Nucleus accumbens (tissue), 56 donors: ENCODE measurements around the gene KPNB1.

Experiments used
- DNase-seq, 56 donors: peaks; one replicate each; lab custom pipeline; 2025; lab: John Stamatoyannopoulos, UW

Gene KPNB1

DNA sequence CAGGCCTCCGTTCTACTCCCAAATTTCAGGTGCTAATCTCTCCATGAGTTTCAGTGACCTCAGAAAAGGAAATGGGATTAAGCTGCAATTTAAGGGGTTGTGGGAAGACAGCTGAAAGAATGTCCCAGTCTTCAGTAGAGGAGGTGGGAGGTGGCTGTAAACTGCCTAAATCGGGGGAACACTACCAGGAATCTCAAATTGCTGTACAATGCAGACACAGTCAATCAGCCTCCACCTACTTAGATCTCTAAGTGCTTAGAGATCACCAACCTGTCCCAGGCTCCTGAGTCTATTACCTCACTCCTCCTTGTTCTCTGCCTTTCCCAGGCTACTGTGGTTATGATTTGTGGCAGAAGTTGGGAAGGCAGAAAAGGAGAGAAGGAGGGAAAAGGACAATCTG lies 75.0 kb downstream of the KPNB1 start:
- DNase-seq: no peak

DNA sequence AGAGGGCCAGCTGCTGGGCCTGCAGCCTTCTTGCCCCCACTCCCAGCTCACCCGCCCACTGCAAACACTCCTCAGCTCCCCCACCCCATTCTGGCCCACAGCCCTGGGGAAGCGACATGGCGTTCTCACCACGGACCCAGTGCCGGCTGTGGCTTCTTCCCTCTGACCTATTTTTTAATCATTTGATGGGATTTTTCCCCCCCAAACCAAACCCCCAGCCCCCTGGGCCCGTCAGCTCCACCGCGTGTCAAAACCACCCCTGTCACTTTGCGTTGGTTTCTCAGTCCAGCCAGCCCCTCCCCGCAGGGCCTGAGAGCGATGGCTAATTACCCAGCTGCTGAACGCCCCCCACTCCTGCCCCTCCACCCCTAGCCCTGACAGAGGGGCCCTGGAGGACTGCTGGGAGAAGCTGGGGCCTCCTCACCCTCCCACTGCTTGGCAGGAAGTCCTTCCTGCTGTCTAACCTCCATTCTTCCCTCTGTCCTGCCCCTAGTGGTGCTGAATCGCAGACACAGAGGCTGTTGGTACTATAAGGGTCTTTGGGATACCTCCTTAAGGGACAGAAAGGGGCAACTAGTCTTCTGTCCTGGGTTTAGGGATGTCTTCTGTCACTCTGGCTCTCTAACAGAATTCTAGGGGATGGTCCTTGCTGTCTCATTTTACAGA lies 75.9 kb downstream of the KPNB1 start:
- no peak for DNase-seq

DNA sequence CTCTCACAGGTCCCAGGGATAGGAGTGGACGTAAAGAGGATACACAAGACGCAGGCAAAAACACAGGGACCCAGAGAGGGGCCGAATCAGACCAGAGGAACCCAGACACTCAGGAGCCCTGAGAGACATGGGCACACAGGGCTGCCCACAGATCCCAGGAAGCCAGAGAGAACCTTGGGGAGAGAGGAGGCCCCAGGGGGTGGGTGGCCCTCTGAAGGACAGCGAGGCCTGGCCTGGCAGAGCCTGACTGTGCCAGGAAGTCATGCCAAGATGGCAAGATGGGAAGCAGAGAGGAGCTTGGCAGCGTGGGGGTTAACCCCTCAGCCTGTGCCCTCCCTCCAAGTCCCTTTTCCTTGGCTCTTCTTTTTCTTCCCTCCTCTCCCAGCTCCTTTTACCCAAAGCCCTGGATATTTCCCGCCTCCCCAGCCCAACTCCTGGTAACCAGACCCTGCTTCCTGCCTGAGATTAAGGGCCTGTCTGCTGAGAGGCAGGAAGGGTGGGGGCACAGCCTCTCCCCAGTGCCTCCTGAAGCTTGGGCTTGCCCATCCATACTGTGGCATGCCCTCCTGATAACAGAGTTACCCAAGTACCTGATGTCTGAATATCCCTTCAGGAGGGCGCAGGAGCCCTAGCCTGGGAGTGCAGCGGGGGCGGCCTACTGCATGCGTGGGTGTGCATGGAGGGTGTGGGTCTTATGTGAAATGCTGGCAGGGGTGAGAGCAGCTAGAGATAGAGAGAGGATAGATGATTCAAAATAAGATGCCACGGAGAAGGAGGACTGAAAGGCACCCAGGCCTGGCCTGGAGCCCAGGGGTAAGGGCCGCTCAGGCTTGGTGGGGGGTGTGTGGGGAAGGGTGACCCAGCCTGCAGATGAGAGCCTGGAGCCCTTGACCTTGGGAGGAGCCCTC lies 77.3 kb downstream of the KPNB1 start:
- peak in 1 of 56 donors; percentile 10 for DNase-seq

DNA sequence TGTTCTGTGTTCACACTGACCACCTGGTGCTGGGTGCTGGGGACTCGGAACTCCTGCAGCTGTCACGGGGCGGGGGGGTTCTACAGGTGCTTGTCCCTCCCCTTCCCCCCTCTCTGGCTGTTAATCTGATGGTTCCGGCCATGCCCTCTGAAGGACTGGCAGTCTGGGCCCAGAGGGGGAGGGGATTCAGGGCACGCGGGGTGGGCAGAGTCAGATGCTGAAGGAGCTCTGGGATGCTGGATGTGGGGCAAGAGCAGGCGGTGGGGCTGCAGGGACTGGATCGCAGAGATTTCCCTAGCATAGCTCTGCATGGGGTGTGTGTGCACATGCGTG lies 78.0 kb downstream of the KPNB1 start:
- DNase-seq: no peak

DNA sequence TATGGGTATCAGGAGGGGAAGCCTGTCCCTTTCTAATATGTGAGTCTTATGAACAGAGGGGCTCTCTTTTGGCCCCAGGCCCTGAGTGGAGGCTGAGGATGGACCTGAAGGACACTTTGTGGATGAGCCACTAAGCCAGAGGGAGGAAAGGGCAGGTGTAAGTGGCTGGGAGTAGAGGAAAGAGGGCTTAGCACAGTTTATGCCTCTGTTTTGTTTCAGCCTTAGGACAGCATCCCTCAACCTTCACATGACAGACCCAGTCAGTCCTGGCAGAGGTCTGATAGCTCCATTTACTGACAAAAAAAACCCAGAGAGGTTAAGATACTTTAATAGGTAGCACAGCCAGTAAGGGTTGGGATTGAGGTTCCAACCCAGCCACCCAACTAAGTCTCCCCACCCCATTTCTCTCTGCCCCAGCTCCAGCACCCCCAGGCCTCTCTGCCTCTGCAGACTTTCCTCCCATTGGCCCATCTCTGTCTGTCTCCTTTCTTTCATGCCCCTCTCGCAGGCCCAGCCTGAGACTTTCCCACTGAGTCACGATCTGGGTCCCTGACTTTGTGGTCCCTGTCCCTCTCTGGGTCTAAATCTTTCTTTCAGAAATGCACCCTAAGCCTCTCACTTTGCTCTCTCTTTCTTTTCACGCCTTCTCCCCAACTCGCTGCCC lies 78.6 kb downstream of the KPNB1 start:
- no peak for DNase-seq

DNA sequence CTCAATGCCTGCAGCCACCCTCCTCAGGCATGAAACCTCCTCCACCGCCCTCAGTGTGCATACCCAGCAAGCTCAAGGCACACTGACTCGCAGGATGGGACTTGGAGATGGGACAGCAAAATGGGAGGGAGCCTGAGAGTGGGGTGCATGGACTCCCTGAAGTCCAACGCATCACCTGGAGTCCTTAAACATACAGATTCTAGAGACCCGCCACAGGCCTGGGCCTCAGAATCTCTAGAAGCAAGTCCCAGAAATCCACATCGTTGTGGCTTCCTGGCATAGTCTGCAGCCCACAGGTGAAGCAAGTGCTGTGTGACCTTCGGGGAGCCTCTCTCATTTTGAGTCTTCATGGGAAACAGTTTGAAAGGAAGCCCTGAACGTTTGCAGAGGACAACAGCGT lies 79.8 kb downstream of the KPNB1 start:
- DNase-seq: no peak

DNA sequence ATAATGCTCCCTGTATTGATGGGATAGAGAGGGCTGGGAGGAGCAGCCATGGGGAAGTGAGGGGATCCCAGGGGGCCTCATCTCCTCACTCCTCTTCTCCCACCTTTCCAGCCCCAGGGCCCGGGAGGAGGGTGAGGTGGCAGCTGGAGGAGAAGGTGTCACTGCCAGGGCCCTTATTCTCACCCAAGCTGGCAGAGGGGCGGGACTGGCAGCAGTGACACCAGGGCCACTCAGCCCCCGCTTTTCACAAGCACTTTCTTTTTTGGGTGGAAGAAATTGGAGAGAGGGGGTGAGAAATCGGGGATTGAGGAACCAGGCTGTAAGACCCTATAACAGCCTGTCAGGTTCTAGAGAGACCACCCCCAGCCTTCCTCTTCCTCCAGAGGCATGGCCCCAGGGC lies 81.0 kb downstream of the KPNB1 start:
- DNase-seq: no peak

DNA sequence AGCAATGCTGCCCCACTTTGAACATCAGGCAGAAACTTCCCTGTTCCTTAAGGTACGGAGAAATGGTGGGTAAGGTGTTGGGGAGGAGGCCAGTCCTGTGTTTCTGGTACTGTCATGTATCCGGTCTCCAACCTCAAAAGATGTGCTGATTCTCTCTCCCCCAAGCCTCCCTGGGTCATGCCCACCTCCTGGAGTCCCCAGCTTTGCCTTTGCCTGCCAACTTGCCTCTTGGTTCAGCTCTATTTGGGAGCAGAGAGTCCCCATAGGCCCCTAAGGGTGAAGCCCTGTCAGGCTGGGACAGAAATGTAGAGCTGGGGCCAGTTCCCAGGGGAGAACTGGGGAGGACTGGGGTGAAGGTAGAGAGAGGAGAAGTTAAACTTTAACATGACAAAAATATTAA lies 81.7 kb downstream of the KPNB1 start:
- DNase-seq: no peak

DNA sequence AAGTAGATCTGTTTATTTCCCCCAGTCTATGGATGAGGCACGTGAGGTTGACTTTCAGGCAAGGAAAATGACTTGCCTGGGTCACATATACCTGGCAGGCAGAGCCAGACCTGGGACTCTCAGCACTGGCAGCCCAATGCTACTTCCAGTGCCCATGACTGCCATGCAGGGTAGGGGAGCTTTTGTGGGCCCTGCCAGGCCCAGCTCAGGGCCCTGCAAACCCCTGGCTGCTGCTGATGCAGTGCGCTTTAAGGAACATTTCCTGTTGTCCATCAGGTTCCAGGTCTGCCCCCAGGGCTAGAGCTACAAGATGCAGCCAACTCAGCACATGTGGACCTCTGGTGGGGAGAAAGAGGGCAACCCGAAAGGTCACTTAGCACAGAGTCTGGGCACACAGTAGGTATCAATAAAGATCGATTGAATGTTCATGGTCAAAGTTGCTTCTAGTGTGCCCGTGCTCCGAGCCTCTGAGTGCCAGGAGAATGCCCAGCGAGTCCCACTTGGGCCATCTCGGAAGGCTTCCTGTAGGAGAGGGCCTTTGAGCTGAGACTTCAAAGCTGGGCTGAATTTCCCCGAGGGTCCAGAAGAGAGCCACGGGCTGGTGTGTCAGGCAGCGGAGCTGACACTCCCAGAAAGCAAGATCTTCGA lies 82.8 kb downstream of the KPNB1 start:
- DNase-seq: no peak

DNA sequence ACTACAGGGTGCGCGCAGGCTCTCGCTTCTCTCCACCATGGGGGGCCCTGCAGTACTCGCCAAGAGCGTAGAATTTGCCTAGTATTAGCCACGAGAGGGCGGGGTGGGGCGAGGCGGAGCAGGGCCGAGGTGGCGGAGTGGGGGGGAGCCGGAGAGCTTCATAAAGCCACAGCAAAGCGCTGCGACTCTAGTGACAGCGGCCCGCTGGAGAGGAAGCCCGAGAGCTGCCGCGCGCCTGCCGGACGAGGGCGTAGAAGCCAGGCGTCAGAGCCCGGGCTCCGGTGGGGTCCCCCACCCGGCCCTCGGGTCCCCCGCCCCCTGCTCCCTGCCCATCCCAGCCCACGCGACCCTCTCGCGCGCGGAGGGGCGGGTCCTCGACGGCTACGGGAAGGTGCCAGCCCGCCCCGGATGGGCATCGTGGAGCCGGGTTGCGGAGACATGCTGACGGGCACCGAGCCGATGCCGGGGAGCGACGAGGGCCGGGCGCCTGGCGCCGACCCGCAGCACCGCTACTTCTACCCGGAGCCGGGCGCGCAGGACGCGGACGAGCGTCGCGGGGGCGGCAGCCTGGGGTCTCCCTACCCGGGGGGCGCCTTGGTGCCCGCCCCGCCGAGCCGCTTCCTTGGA lies 83.4 kb downstream of the KPNB1 start, which contains the start of gene TBX21:
TBX21 (plus strand) TSS at position 190 of the 627 bp plus-strand sequence; CDS start at position 409, 219 bp downstream.
- DNase-seq: peak in 5 of 56 donors; percentile 6 to 20 (median 12)

DNA sequence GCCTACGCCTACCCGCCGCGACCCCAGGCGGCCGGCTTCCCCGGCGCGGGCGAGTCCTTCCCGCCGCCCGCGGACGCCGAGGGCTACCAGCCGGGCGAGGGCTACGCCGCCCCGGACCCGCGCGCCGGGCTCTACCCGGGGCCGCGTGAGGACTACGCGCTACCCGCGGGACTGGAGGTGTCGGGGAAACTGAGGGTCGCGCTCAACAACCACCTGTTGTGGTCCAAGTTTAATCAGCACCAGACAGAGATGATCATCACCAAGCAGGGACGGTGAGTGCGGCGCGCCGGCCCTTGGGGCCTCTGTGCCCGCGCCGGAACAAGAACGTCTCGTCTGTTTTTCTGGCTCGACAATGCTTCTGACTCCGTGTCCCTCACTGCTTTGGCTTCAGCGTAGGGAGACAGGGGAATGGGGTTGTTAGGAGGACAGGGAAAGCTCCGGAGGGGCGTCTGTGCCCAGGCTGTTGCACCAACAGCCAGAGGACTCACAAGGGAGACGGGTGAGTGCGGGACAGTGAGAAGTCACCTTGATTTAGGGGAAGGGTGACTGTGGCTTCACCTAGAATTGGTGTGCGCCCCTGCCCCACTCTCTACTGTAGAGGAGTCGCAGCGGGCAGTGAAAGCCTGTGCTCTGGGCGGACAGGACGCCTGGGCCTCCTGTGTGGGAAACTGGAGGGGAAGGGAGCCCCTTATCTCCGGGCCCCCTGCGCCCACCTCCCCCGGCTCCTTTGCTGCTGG lies 84.1 kb downstream of the KPNB1 start:
- DNase-seq: no peak

DNA sequence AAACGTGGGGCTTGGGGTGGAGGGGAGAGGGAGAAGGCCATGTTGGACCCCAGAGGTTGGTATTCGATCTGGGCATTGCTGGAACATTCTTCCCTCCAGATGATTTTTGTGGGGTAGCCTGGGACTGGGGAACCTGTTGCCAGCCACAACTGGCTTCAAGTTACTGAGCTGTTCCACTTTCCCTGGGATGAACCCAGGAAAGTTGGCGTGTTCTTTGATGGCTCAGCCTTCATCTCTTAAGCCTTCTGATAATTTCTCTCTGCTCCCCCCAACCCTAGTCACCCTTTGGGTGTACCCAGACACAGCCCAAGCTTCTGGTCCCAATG lies 85.4 kb downstream of the KPNB1 start:
- DNase-seq: no peak
